HEK293 (cell line): ENCODE results near the gene NELL1.
A peak's percentile ranks its signal among the peaks of the same experiment; 100 is the strongest.

Experiments
- CTCF ChIA-PET: fragments of 350-600 bp; formaldehyde crosslinking; extraction: SDS; loops from one replicate; lab custom pipeline; 2021; ENCODE audit warnings: antibody characterized with exemption; lab: Yijun Ruan, JAX
- POLR2A ChIA-PET: fragments of 300-600 bp; formaldehyde crosslinking; extraction: SDS; loops from one replicate; lab custom pipeline; 2020; ENCODE audit warnings: antibody characterized with exemption, inconsistent platforms; lab: Yijun Ruan, JAX
- H3K27ac ChIP-seq: fragments of 200-500 bp; sonication (Bioruptor generic); 2 replicates; pipeline ENCODE4 v1.5.1; 2014; ENCODE audit warnings: low read depth, low read length, control low read depth, inconsistent platforms; ENCODE audit errors: extremely low read depth
- H3K36me3 ChIP-seq, 2 experiments: fragments of 200-500 bp in 1 of 2; sonication (Bioruptor generic) in 1 of 2; 1 replicate in 1 of 2; 2 replicates in 1 of 2; pipeline ENCODE4 v1.5.1; 2014 to 2017; ENCODE audit warnings: inconsistent platforms in 2 of 2, low read length in 2 of 2; ENCODE audit not compliant: control insufficient read depth in 2 of 2, insufficient read depth in 1 of 2
- H3K4me1 ChIP-seq: fragments of 200-500 bp; sonication (Bioruptor generic); 2 replicates; pipeline ENCODE4 v1.5.1; 2014; ENCODE audit warnings: mild to moderate bottlenecking, low read length, inconsistent platforms; ENCODE audit not compliant: control insufficient read depth, insufficient read depth
- H3K4me3 ChIP-seq: 2 replicates; pipeline ENCODE4 v1.5.1; 2011; ENCODE audit warnings: low read depth, mild to moderate bottlenecking, control low read depth, low read length, moderate library complexity
- H3K9me3 ChIP-seq: fragments of 200-500 bp; sonication (Bioruptor generic); 2 replicates; pipeline ENCODE4 v1.5.1; 2014; ENCODE audit warnings: low read depth, low read length, inconsistent platforms; ENCODE audit not compliant: control insufficient read depth, insufficient read depth
- MZF1 ChIP-seq: fragments of 450-650 bp; formaldehyde crosslinking; IDR thresholded peaks from 2 replicates; pipeline ENCODE4 v1.5.1; 2017; ENCODE audit warnings: missing biosample characterization, missing genetic modification characterization, borderline replicate concordance
- OSR2 ChIP-seq: fragments of 450-650 bp; formaldehyde crosslinking; IDR thresholded peaks from 2 replicates; pipeline ENCODE4 v1.5.1; 2016; ENCODE audit warnings: missing biosample characterization, missing genetic modification characterization
- ZBTB20 ChIP-seq: fragments of 450-650 bp; formaldehyde crosslinking; IDR thresholded peaks from 2 replicates; pipeline ENCODE4 v1.5.1; 2016; ENCODE audit warnings: missing biosample characterization, missing genetic modification characterization
- ZFP3 ChIP-seq: fragments of 450-650 bp; formaldehyde crosslinking; IDR thresholded peaks from 2 replicates; pipeline ENCODE4 v1.5.1; 2016; ENCODE audit warnings: low read depth, missing biosample characterization, missing genetic modification characterization
- ZFP37 ChIP-seq: fragments of 450-650 bp; formaldehyde crosslinking; IDR thresholded peaks from 2 replicates; pipeline ENCODE4 v1.5.1; 2016; ENCODE audit warnings: missing biosample characterization, missing genetic modification characterization
- ZNF2 ChIP-seq: fragments of 450-650 bp; formaldehyde crosslinking; IDR thresholded peaks from 2 replicates; pipeline ENCODE4 v1.5.1; 2016; ENCODE audit warnings: missing biosample characterization, missing genetic modification characterization
- ZNF324 ChIP-seq: fragments of 450-650 bp; formaldehyde crosslinking; IDR thresholded peaks from 2 replicates; pipeline ENCODE4 v1.5.1; 2016; ENCODE audit warnings: missing biosample characterization, missing genetic modification characterization
- ZNF354C ChIP-seq: fragments of 450-650 bp; formaldehyde crosslinking; IDR thresholded peaks from 2 replicates; pipeline ENCODE4 v1.5.1; 2016; ENCODE audit warnings: missing biosample characterization, missing genetic modification characterization, low read depth, borderline replicate concordance
- ZNF426 ChIP-seq: fragments of 450-650 bp; formaldehyde crosslinking; IDR thresholded peaks from 2 replicates; pipeline ENCODE4 v1.5.1; 2017; ENCODE audit warnings: missing biosample characterization, missing genetic modification characterization, mild to moderate bottlenecking, inconsistent platforms, moderate library complexity
- ZNF600 ChIP-seq: fragments of 450-650 bp; formaldehyde crosslinking; IDR thresholded peaks from 2 replicates; pipeline ENCODE4 v1.5.1; 2016; ENCODE audit warnings: missing biosample characterization, missing genetic modification characterization
- ZNF677 ChIP-seq: fragments of 450-650 bp; IDR thresholded peaks from 2 replicates; pipeline ENCODE4 v1.5.0; 2018; ENCODE audit warnings: missing biosample characterization, mild to moderate bottlenecking, missing genetic modification characterization, moderate library complexity
- ZNF777 ChIP-seq: fragments of 450-650 bp; formaldehyde crosslinking; IDR thresholded peaks from 2 replicates; pipeline ENCODE4 v1.5.1; 2017; ENCODE audit warnings: missing biosample characterization, missing genetic modification characterization, borderline replicate concordance
- ZNF792 ChIP-seq: fragments of 450-650 bp; formaldehyde crosslinking; IDR thresholded peaks from 2 replicates; pipeline ENCODE4 v1.5.1; 2016; ENCODE audit warnings: missing biosample characterization, missing genetic modification characterization
- TF ChIP-seq, protein P1 (sequence below): fragments of 450-650 bp; formaldehyde crosslinking; IDR thresholded peaks from 2 replicates; pipeline ENCODE4 v1.5.1; 2016; ENCODE audit warnings: missing biosample characterization, missing genetic modification characterization
- TF ChIP-seq, protein P2 (sequence below): fragments of 450-650 bp; formaldehyde crosslinking; IDR thresholded peaks from 2 replicates; pipeline ENCODE4 v1.5.1; 2017; ENCODE audit warnings: missing biosample characterization, missing genetic modification characterization
- TF ChIP-seq, protein P3 (sequence below): fragments of 450-650 bp; formaldehyde crosslinking; IDR thresholded peaks from 2 replicates; pipeline ENCODE4 v1.5.1; 2016; ENCODE audit warnings: missing biosample characterization, missing genetic modification characterization

Gene NELL1

DNA sequence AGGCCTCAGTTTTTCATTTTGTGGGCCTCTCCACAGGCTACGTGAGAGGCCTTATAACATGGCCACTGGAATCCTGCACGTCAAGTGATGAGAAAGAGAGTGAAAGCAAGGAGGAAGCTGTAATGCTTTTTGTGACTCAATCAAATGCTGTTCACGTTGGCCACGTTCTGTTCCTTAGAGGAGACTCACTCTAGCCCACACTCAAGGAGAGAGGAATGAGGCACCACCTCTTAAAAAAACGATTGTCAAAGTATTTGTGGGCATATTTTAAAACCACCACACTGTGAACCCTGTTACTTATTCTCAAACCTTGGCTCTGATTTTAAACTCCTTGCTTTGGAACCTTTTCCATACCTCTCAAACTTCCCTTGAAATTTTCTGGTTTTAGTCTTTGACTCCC is 705.0 kb downstream of the NELL1 start:
- H3K9me3 ChIP-seq = no peaks in the 10 kb centered on the region
- no peaks in the 10 kb centered on the region for H3K4me1 ChIP-seq
- H3K27ac ChIP-seq = no peak overlapping the region
- TF ChIP-seq OSR2 (tag by site-specific recombination) (no peak), ZNF777 (tag by site-specific recombination) (no peak), ZNF2 (tag by site-specific recombination) (no peak), ZFP37 (tag by site-specific recombination) (no peak), ZNF426 (tag by site-specific recombination) (no peak), ZNF354C (tag by site-specific recombination) (no peak), ZFP3 (tag by site-specific recombination) (no peak), MZF1 (tag by site-specific recombination) (no peak), ZNF792 (tag by site-specific recombination) (no peak), ZNF677 (tag by site-specific recombination) (no peak), ZBTB20 (tag by site-specific recombination) (no peak), ZNF600 (tag by site-specific recombination) (no peak)
- TF ChIP-seq, protein P1, sequence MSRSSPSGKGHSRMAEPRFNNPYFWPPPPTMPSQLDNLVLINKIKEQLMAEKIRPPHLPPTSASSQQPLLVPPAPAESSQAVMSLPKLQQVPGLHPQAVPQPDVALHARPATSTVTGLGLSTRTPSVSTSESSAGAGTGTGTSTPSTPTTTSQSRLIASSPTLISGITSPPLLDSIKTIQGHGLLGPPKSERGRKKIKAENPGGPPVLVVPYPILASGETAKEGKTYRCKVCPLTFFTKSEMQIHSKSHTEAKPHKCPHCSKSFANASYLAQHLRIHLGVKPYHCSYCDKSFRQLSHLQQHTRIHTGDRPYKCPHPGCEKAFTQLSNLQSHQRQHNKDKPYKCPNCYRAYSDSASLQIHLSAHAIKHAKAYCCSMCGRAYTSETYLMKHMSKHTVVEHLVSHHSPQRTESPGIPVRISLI = no peak
- TF ChIP-seq, protein P2, sequence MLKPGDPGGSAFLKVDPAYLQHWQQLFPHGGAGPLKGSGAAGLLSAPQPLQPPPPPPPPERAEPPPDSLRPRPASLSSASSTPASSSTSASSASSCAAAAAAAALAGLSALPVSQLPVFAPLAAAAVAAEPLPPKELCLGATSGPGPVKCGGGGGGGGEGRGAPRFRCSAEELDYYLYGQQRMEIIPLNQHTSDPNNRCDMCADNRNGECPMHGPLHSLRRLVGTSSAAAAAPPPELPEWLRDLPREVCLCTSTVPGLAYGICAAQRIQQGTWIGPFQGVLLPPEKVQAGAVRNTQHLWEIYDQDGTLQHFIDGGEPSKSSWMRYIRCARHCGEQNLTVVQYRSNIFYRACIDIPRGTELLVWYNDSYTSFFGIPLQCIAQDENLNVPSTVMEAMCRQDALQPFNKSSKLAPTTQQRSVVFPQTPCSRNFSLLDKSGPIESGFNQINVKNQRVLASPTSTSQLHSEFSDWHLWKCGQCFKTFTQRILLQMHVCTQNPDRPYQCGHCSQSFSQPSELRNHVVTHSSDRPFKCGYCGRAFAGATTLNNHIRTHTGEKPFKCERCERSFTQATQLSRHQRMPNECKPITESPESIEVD (tag by site-specific recombination) = no peak
- ChIA-PET POLR2A (no interaction called here), CTCF (no interaction called here)
- H3K4me3 ChIP-seq = no peak overlapping the region
- no peaks in the 10 kb centered on the region for H3K36me3 ChIP-seq

DNA sequence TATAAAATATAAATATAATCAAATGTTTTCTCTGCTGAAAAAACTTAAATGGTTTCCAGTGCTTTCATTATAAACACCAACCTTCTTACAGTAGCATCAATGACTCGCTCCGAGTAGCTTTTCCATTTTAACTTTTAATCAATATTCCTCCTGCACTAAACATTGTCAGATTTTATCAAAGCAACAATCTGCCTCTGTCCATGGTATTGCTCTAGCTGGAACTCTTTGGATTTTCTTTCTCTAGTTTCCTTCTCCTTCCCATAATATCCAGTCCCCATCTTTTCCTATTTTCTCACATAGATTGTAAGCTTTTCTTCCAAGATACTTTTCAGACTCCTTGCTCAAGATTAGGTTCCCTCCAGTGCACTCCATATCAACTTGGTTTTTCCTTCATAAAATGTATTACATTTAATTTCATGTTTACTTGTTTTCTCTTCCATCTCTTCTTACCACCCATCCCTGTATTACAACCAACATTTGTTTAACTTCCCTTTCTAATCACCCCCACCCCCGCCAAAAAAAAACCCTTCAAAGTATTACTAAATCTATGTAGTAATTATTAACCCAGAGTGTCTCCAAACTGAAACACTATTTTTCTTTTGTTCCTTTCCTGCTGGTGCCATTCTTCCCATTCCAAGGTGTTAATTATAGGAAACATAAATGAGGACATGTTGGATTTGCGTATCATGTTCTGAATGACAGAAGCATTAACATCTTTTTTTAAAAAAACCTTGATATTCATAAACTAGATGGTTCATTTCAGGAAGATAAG is 716.5 kb downstream of the NELL1 start:
- Histone ChIP-seq H3K4me3 (no peak overlapping the region), H3K27ac (no peak overlapping the region), H3K36me3 (no peaks in the 10 kb centered on the region), H3K4me1 (no peaks in the 10 kb centered on the region), H3K9me3 (no peaks in the 10 kb centered on the region)
- TF ChIP-seq, protein P3, sequence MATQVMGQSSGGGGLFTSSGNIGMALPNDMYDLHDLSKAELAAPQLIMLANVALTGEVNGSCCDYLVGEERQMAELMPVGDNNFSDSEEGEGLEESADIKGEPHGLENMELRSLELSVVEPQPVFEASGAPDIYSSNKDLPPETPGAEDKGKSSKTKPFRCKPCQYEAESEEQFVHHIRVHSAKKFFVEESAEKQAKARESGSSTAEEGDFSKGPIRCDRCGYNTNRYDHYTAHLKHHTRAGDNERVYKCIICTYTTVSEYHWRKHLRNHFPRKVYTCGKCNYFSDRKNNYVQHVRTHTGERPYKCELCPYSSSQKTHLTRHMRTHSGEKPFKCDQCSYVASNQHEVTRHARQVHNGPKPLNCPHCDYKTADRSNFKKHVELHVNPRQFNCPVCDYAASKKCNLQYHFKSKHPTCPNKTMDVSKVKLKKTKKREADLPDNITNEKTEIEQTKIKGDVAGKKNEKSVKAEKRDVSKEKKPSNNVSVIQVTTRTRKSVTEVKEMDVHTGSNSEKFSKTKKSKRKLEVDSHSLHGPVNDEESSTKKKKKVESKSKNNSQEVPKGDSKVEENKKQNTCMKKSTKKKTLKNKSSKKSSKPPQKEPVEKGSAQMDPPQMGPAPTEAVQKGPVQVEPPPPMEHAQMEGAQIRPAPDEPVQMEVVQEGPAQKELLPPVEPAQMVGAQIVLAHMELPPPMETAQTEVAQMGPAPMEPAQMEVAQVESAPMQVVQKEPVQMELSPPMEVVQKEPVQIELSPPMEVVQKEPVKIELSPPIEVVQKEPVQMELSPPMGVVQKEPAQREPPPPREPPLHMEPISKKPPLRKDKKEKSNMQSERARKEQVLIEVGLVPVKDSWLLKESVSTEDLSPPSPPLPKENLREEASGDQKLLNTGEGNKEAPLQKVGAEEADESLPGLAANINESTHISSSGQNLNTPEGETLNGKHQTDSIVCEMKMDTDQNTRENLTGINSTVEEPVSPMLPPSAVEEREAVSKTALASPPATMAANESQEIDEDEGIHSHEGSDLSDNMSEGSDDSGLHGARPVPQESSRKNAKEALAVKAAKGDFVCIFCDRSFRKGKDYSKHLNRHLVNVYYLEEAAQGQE = peak; percentile 73
- TF ChIP-seq ZNF324 (tag by site-specific recombination) (no peak), ZFP3 (tag by site-specific recombination) (no peak)
- ChIA-PET POLR2A (no interaction called here), CTCF (no interaction called here)
